ENCODE measurements around the gene MYH7. TPM values are rescaled to one million over a fixed set of nuclear protein-coding genes. Genes with fewer than 3 reads are reported as not detected.
"Not testable (repeated sequence)": the region's sequence is repeated elsewhere in the genome, so short reads cannot be mapped to it uniquely, and the experiment has no call there.

The MYH7 gene
- total and polyA plus RNA-seq, 5 donors from 2014 or later = not detected

DNA sequence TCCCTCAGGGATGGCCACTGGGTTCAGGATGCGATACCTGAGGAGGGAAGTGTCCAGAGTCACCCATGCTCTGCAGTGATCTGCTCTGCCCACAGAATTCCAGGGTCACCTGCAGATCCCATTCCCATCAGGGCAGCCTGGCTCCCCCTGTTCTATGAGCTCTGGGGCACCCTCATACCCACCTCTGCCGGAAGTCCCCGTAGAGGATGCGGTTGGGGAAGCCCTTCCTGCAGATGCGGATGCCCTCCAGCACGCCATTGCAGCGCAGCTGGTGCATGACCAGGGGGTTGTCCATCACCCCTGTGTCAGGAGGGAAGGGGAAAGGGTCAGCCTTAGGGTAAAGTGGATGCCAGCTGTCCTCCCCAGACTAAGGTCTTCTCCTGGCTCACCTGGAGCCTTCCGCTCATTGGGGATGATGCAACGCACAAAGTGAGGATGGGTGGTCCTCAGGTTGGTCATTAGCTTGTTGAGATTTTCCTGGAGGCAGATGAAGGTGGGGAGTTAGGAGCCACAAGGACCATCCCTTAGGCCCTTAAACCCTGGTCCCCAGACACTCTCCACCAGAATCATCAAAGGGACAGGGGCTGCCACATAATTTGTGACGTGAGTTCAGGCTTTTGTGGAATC lies 38.6 kb downstream of the MYH7 start:
- H3K9me3 Mint-ChIP-seq = no peaks in the 10 kb centered on the region
- no peak overlapping the region for H3K4me3 Mint-ChIP-seq
- DNase-seq (no peak), ATAC-seq (ENCODE audit: low read depth in 2 of 2) (no peak)
- H3K27ac Mint-ChIP-seq = no peak overlapping the region
- Histone ChIP-seq H3K27me3 (ENCODE audit: control insufficient read depth, insufficient read depth, low read length) (no peaks in the 10 kb centered on the region), H3K9me3 (ENCODE audit: control insufficient read depth in 2 of 2, low read length in 2 of 2) (no peaks in the 10 kb centered on the region), H3K4me3 (ENCODE audit: low read depth, low read length) (no peak overlapping the region), H3K36me3 (ENCODE audit: control insufficient read depth, insufficient read depth, low read length) (no peaks in the 10 kb centered on the region), H3K4me1 (ENCODE audit: control insufficient read depth, insufficient read depth, low read length, poor library complexity, severe bottlenecking) (no peaks in the 10 kb centered on the region), H3K27ac (ENCODE audit: insufficient read depth, low read length, poor library complexity, severe bottlenecking) (no peak overlapping the region)
- no peaks in the 10 kb centered on the region for H3K27me3 Mint-ChIP-seq
- no peaks in the 10 kb centered on the region for H3K36me3 Mint-ChIP-seq
- H3K4me1 Mint-ChIP-seq = no peaks in the 10 kb centered on the region

DNA sequence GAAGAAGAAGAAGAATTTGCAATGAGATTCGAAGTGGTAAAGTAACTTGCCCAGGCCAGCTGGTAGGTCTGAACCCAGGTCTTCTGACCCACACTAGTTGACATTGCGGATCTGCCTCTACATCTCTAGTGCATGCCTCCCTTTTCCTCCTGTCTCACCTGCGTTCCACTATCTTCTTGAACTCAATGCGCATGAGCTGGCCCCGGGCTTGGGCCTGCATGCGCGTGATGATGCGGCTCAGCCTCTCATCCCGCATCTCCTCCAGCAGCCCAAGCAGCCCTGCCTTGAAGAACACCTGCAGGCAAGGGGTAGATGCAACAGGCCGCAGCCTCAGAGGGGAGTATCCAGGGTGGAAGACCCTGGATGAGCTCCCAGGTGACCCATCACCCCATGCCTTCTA lies 39.3 kb downstream of the MYH7 start:
- no peak for DNase-seq
- no peak overlapping the region for H3K4me3 ChIP-seq (ENCODE audit: low read depth, low read length)
- ATAC-seq (ENCODE audit: low read depth in 2 of 2) = no peak
- H3K27ac ChIP-seq (ENCODE audit: insufficient read depth, low read length, poor library complexity, severe bottlenecking) = no peak overlapping the region
- no peaks in the 10 kb centered on the region for H3K36me3 Mint-ChIP-seq
- no peaks in the 10 kb centered on the region for H3K9me3 ChIP-seq (ENCODE audit: control insufficient read depth in 2 of 2, low read length in 2 of 2)
- peak overlapping the region in 1 of 3 donors; percentile 36 for H3K27ac Mint-ChIP-seq
- H3K4me1 Mint-ChIP-seq = no peaks in the 10 kb centered on the region
- H3K4me3 Mint-ChIP-seq = no peak overlapping the region
- H3K4me1 ChIP-seq (ENCODE audit: control insufficient read depth, insufficient read depth, low read length, poor library complexity, severe bottlenecking) = no peaks in the 10 kb centered on the region
- no peaks in the 10 kb centered on the region for H3K27me3 Mint-ChIP-seq
- no peaks in the 10 kb centered on the region for H3K27me3 ChIP-seq (ENCODE audit: control insufficient read depth, insufficient read depth, low read length)
- no peaks in the 10 kb centered on the region for H3K9me3 Mint-ChIP-seq
- H3K36me3 ChIP-seq (ENCODE audit: control insufficient read depth, insufficient read depth, low read length) = no peaks in the 10 kb centered on the region

DNA sequence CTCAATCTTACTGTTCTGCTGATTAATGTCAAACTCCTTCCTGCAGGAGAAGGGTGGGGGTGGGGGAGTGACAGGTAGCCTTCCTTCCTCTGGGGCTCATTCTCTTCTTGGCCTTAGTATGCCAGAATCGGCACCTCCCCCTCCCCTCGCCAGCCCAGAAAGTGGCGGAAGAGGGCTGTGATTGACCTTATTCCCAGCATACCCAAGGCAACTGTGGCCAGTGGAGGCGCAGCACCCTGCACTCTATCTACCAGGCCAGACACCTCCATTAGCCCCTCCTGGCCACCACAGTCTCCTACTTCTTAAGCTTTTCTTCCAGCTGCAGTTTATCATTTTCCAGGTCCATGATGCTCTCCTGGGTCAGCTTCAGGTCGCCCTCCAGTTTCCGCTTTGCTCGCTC lies 42.8 kb downstream of the MYH7 start:
- no peak overlapping the region for H3K4me3 Mint-ChIP-seq
- DNase-seq (no peak), ATAC-seq (ENCODE audit: low read depth in 2 of 2) (no peak)
- H3K9me3 ChIP-seq (ENCODE audit: control insufficient read depth in 2 of 2, low read length in 2 of 2) = no peaks in the 10 kb centered on the region
- H3K36me3 Mint-ChIP-seq = no peaks in the 10 kb centered on the region
- no peaks in the 10 kb centered on the region for H3K4me1 ChIP-seq (ENCODE audit: control insufficient read depth, insufficient read depth, low read length, poor library complexity, severe bottlenecking)
- H3K36me3 ChIP-seq (ENCODE audit: control insufficient read depth, insufficient read depth, low read length) = no peaks in the 10 kb centered on the region
- no peaks in the 10 kb centered on the region for H3K4me1 Mint-ChIP-seq
- H3K27ac Mint-ChIP-seq = no peak overlapping the region
- no peak overlapping the region for H3K27ac ChIP-seq (ENCODE audit: insufficient read depth, low read length, poor library complexity, severe bottlenecking)
- peaks cover 0 to 2% (median 0%) of the 10 kb centered on the region in 7 donors for H3K9me3 Mint-ChIP-seq
- H3K27me3 ChIP-seq (ENCODE audit: control insufficient read depth, insufficient read depth, low read length) = no peaks in the 10 kb centered on the region
- peaks cover 4% of the 10 kb centered on the region for H3K27me3 Mint-ChIP-seq
- no peak overlapping the region for H3K4me3 ChIP-seq (ENCODE audit: low read depth, low read length)

DNA sequence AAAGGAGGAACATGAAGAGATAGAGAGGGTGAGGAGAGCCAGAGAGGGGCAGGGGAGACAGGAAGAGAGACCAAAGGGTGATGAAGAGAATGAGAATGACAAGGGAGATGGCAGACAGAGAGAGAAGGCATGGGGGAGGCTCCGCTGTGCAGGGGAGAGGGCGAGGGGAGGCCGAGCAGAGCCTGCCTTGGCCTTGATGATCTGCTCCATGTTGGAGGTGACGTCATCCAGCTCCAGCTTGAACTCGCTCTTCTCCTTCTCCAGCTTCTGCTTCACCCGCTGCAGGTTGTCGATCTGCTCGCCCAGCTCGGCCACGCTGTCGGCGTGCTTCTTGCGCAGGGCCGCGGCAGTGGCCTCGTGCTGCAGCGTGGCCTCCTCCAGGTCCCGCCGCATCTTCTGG lies 45.6 kb downstream of the MYH7 start:
- H3K9me3 ChIP-seq (ENCODE audit: control insufficient read depth in 2 of 2, low read length in 2 of 2); H3K27ac Mint-ChIP-seq; DNase-seq: not testable (repeated sequence)

DNA sequence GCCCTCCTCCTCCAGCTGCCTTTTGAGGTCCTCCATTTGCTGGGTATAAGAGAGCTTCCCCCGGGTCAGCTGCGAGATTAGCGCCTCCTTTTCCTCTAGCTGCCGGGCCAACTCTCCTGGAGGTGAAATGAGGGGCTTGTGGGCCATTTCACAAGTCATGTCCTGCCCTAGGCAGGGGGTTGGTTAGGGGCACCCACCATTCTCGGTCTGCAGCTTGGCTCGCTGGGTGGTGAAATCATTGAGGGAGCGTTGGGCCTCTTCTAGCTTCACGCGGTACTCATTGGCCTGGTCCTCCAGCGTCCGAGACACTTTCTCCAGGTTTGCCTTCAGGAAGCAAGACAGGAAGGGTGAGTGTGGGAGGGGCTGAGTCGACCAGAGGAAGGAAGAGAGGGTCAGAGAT lies 46.1 kb downstream of the MYH7 start:
- DNase-seq (no peak), ATAC-seq (ENCODE audit: low read depth in 2 of 2) (no peak)
- H3K9me3 ChIP-seq (ENCODE audit: control insufficient read depth in 2 of 2, low read length in 2 of 2) = no peaks in the 10 kb centered on the region
- H3K27me3 ChIP-seq (ENCODE audit: control insufficient read depth, insufficient read depth, low read length) = no peaks in the 10 kb centered on the region
- H3K27ac ChIP-seq (ENCODE audit: insufficient read depth, low read length, poor library complexity, severe bottlenecking) = no peak overlapping the region
- Mint-ChIP-seq H3K9me3 (peaks cover 0 to 2% (median 0%) of the 10 kb centered on the region in 7 donors), H3K36me3 (no peaks in the 10 kb centered on the region), H3K27me3 (peaks cover 4% of the 10 kb centered on the region), H3K4me3 (no peak overlapping the region), H3K27ac (no peak overlapping the region), H3K4me1 (no peaks in the 10 kb centered on the region)
- H3K4me3 ChIP-seq (ENCODE audit: low read depth, low read length) = no peak overlapping the region
- no peaks in the 10 kb centered on the region for H3K4me1 ChIP-seq (ENCODE audit: control insufficient read depth, insufficient read depth, low read length, poor library complexity, severe bottlenecking)
- no peaks in the 10 kb centered on the region for H3K36me3 ChIP-seq (ENCODE audit: control insufficient read depth, insufficient read depth, low read length)

More for the DNA sequence above, 45.6 kb downstream of the MYH7 start:
- not testable (repeated sequence) for H3K27me3 ChIP-seq (ENCODE audit: control insufficient read depth, insufficient read depth, low read length); H3K4me1 ChIP-seq (ENCODE audit: control insufficient read depth, insufficient read depth, low read length, poor library complexity, severe bottlenecking); H3K9me3 Mint-ChIP-seq; H3K4me1 Mint-ChIP-seq; H3K27me3 Mint-ChIP-seq; H3K36me3 Mint-ChIP-seq; H3K27ac ChIP-seq (ENCODE audit: insufficient read depth, low read length, poor library complexity, severe bottlenecking); ATAC-seq (ENCODE audit: low read depth in 2 of 2); H3K36me3 ChIP-seq (ENCODE audit: control insufficient read depth, insufficient read depth, low read length); H3K4me3 ChIP-seq (ENCODE audit: low read depth, low read length); H3K4me3 Mint-ChIP-seq

DNA sequence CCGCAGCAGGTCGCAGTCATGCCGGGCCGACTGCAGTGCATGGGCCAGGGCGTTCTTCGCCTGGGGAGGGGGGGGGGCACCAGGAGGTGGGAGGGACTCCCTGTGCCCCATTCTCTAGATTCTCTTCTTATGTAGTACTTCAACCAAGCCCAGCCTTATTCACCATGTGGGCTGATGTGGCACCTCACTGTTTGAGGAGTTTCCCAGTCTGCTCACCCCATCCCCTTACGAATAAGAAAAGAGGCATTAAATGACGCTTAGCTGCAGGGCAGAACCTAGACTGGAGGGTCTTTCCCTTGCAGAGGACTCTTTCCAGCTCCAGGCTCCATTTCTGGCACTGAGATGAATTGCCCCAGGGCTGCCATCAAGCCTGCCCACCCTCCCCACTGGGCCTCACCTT lies 46.5 kb downstream of the MYH7 start:
- no peaks in the 10 kb centered on the region for H3K4me1 ChIP-seq (ENCODE audit: control insufficient read depth, insufficient read depth, low read length, poor library complexity, severe bottlenecking)
- H3K27me3 ChIP-seq (ENCODE audit: control insufficient read depth, insufficient read depth, low read length) = no peaks in the 10 kb centered on the region
- Mint-ChIP-seq H3K27me3 (peaks cover 4% of the 10 kb centered on the region), H3K4me3 (no peak overlapping the region), H3K27ac (no peak overlapping the region), H3K9me3 (peaks cover 0 to 2% (median 0%) of the 10 kb centered on the region in 7 donors), H3K36me3 (no peaks in the 10 kb centered on the region), H3K4me1 (no peaks in the 10 kb centered on the region)
- DNase-seq (no peak), ATAC-seq (ENCODE audit: low read depth in 2 of 2) (no peak)
- H3K36me3 ChIP-seq (ENCODE audit: control insufficient read depth, insufficient read depth, low read length) = no peaks in the 10 kb centered on the region
- no peaks in the 10 kb centered on the region for H3K9me3 ChIP-seq (ENCODE audit: control insufficient read depth in 2 of 2, low read length in 2 of 2)
- no peak overlapping the region for H3K27ac ChIP-seq (ENCODE audit: insufficient read depth, low read length, poor library complexity, severe bottlenecking)
- H3K4me3 ChIP-seq (ENCODE audit: low read depth, low read length) = no peak overlapping the region

DNA sequence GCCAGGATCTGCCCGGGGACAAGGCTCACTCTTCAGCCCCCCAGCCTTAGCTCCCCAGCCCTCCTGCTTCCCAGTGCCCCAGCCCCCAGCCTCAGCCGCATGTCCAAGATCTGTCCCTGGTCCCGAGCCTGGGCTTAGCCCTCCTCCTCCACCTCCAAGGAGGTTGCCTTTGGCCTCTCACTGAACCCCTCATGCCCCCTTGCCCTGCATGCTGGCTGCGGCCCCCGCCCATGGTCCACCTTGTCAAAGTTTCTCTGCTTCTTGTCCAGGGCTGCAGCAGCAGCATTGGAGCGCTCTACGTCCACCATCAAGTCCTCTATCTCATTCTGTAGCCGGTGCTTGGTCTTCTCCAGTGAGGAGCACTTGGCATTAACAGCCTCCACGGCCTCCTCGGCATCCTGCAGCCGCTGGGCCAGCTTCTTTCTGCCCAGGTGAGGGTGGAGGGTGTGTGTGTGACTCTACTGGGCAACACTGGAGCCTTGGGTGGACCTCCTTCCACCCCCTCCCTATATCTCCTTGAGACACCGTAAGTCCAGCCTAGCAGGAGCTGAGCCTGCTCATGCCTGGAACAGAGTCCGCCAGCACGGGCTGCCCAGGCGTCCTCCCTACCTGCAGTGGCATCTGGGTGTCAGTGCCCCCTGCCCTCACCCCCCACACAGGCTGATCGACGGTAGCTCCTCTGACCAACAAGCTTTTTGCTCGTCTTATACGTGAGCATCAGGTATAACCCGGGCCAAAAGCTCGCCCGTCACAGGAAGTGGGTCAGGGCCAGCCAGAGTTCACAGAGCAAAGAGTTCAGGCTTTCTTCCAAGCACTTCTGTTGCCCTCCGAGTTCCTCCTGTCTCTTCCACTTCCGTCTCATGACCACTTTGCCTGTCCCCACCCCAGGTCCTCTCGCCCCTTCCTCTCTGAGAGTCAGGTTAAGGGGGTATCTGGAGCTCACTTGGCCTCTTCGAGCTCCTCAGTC lies 47.3 kb downstream of the MYH7 start:
- DNase-seq (no peak), ATAC-seq (ENCODE audit: low read depth in 2 of 2) (no peak)
- no peaks in the 10 kb centered on the region for H3K27me3 ChIP-seq (ENCODE audit: control insufficient read depth, insufficient read depth, low read length)
- Mint-ChIP-seq H3K27me3 (peaks cover 4% of the 10 kb centered on the region), H3K36me3 (no peaks in the 10 kb centered on the region), H3K4me1 (no peaks in the 10 kb centered on the region), H3K4me3 (no peak overlapping the region), H3K27ac (no peak overlapping the region), H3K9me3 (peaks cover 0 to 2% (median 0%) of the 10 kb centered on the region in 7 donors)
- no peaks in the 10 kb centered on the region for H3K9me3 ChIP-seq (ENCODE audit: control insufficient read depth in 2 of 2, low read length in 2 of 2)
- H3K4me3 ChIP-seq (ENCODE audit: low read depth, low read length) = no peak overlapping the region
- H3K36me3 ChIP-seq (ENCODE audit: control insufficient read depth, insufficient read depth, low read length) = no peaks in the 10 kb centered on the region
- H3K4me1 ChIP-seq (ENCODE audit: control insufficient read depth, insufficient read depth, low read length, poor library complexity, severe bottlenecking) = no peaks in the 10 kb centered on the region
- no peak overlapping the region for H3K27ac ChIP-seq (ENCODE audit: insufficient read depth, low read length, poor library complexity, severe bottlenecking)

Measured in CD4-positive, CD25-positive, alpha-beta regulatory T cell (primary cell).